ENCODE results near the gene REEP2.

DNA sequence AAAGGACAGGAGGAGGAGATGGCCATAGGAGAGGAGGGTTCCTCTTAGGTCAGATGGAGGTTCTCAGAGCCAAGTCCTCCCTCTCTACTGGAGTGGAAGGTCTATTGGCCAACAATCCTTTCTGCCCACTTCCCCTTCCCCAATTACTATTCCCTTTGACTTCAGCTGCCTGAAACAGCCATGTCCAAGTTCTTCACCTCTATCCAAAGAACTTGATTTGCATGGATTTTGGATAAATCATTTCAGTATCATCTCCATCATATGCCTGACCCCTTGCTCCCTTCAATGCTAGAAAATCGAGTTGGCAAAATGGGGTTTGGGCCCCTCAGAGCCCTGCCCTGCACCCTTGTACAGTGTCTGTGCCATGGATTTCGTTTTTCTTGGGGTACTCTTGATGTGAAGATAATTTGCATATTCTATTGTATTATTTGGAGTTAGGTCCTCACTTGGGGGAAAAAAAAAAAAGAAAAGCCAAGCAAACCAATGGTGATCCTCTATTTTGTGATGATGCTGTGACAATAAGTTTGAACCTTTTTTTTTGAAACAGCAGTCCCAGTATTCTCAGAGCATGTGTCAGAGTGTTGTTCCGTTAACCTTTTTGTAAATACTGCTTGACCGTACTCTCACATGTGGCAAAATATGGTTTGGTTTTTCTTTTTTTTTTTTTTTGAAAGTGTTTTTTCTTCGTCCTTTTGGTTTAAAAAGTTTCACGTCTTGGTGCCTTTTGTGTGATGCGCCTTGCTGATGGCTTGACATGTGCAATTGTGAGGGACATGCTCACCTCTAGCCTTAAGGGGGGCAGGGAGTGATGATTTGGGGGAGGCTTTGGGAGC lies 29.5 kb downstream of the REEP2 start:
- no peak for TF ChIP-seq POLR2AphosphoS5 (IDR thresholded peaks at IDR 0.05; ENCODE audit: borderline replicate concordance, low read depth, low read length)
- TF ChIP-seq EZH2 (IDR thresholded peaks at IDR 0.05): no peak
- TF ChIP-seq FOXP2 (optimal IDR thresholded peaks at IDR 0.05; ENCODE audit: control extremely low read depth, extremely low read length, insufficient read depth): no peak
